LNCAP (cell line): Measurements from ENCODE around the gene NFAT5.

Experiments
- TF ChIP-seq, protein P1 (sequence below): fragments of 450-650 bp; IDR thresholded peaks from 2 replicates; pipeline ENCODE4 v1.5.1; 2017; ENCODE audit warnings: mild to moderate bottlenecking

The NFAT5 gene

DNA sequence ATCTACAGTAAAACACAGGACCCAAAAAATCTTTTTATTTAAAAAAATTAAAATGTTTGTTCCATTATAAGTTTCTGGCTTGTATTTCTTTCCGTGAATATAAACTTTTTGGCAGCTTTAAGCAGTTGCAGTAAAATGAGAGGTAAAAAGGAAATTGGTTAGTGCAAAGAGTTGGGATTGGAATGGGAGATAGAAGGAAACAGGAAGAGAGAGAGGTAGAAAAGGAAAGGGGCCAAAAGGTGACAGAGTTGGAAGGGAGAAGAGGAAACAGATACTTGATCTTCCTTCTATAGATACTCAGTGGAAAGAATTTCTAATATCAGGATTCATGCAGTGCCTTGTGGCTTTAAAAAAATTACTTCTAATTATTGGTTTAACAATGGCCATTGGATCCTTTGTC is 97.1 kb downstream of the NFAT5 start:
- TF ChIP-seq, protein P1, sequence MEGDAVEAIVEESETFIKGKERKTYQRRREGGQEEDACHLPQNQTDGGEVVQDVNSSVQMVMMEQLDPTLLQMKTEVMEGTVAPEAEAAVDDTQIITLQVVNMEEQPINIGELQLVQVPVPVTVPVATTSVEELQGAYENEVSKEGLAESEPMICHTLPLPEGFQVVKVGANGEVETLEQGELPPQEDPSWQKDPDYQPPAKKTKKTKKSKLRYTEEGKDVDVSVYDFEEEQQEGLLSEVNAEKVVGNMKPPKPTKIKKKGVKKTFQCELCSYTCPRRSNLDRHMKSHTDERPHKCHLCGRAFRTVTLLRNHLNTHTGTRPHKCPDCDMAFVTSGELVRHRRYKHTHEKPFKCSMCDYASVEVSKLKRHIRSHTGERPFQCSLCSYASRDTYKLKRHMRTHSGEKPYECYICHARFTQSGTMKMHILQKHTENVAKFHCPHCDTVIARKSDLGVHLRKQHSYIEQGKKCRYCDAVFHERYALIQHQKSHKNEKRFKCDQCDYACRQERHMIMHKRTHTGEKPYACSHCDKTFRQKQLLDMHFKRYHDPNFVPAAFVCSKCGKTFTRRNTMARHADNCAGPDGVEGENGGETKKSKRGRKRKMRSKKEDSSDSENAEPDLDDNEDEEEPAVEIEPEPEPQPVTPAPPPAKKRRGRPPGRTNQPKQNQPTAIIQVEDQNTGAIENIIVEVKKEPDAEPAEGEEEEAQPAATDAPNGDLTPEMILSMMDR: no peak

DNA sequence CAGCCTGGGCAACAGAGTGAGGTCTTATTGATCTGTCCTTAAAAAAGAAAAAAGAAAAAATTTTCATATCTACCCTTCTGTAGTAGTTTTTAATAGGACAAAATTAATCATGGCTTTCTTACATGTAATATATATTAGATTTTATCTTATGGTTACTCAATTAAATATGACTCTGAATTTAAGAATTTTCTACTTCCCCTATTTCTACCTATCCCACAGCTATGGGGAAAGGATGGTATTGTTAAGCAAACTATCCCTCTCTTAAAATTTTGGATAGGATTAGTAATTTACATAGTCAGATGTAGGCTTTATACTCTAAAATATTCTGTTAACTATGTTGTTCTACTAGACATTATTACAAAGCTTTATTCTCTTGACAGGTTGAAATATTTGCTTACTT is 98.1 kb downstream of the NFAT5 start:
- TF ChIP-seq, protein P1: no peak

DNA sequence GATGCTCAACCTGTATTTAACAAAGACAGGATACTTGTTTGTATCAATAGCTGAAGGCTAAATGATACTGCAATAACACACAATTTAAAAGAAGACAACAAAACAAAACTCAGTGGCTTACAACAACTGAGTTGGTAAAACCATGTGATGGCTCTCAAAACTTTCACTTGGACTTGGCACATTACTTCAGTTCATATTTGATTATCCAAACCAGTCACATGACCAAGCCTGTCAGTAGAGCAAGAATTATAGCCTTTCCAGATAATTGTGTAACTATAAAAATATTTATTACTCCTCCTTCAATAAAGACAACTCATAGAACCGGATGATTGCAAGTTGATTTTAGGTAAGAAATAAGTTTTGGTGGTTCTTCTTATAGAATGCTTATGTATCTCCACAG is 103.8 kb downstream of the NFAT5 start:
- TF ChIP-seq, protein P1: no peak

DNA sequence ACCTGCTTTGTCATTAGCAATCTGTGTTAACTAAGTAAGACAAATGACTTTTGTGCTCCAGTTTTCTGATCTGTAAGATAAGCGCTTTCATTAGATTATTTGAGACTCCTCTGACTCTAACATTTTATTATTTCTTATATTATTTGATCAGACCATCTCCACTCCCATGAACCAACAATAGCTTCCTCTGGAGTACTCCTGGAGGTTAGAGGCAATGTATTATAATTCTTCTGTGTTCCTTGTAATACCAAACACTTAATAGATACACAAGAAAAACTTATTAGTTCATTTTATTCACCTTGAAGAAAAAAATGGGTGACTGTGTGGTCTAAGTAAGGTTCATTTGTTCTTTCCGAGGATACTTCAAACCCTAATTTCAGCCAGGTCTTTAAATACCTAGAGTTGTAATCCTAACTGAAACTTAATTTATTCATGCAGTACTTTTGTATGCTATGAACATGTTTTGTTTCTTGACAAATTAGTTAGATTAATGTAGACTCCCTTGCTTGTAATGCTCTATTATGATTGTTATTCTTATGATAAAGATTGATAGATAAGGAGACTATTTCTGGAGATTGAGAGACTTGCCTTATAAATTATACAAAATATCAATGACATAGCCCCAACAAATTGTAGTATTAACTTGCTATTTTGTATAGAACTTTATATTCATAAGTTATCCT is 106.7 kb downstream of the NFAT5 start:
- TF ChIP-seq, protein P1: no peak

DNA sequence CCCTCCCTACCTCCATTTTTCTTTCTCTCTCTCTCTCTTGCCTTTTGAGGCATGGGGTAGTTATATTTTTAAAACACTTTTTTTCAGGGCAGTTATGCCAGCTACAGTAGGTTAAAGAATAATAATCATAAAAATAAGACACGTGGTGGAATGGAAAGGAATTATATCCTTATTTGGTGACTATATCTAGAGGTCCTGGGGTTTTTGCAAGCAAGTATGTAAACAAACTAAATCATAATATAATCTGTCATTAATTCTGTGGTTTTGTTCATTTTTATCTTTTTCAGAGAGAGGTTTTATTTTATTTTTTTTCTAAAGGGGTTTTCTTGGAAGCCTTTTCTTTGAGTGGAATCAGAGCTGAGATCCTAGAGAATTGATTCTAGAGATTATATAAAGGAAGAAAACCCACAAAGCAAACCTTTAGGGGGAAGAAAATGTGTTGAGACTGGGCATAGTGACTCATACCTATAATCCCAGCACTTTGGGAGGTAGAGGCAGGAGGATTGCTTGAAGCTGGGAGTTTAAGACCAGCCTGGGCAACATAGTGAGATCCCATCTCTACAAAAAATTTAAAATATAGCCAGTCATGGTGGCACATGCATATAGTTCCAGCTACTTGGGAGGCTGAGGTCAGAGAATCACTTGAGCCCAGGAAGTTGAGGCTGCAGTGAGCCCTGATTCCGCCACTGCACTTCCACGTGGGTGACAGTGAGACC is 107.4 kb downstream of the NFAT5 start:
- TF ChIP-seq, protein P1: no peak

DNA sequence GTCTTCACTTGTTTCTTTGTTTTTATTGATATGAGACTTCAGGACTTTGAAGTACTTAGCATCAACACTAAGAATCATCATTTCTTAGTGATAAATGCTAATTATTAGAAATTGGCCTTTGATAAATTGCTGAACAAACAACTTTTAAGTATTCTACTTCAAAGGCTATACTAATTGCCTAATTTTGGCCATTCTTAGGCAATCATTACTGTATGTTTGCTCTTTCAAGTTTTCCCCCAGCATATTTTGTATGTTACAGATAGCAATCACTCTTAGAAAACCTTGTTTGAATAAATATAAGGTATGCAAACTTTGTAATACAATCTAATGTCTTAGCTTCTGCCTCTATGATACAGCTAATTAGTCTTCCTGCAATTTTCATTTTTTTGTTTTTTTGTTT is 114.6 kb downstream of the NFAT5 start:
- TF ChIP-seq, protein P1: no peak

DNA sequence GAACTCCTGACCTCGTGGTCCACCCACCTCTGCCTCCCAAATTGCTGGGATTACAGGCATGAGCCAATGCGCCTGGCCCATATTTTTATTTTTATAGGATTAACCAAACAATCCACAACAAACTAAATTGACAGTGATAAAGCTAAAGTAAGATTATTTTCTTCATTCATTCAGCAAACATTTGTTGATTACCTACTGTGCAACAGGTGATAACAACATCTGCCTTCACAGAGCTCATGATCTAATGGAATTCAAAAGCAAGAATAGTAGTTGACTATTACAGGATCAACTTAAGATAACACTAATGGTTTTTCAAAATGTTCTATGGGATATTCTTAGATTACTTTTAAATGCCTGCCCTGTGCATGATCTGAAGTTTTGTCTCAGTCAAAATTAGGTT is 122.8 kb downstream of the NFAT5 start:
- TF ChIP-seq, protein P1: no peak
